MM.1S (cell line): Measurements from ENCODE around the gene RNF212.

ENCODE experiments used
- DNase-seq: peaks from one replicate; pipeline ENCODE4 v3.0.0-alpha.2; 2015
- H2AFZ ChIP-seq: fragments of 300-600 bp; sonication (generic); 2 replicates; pipeline ENCODE4 v1.6.0; 2016; ENCODE audit warnings: antibody characterized with exemption, low read length
- H3F3A ChIP-seq: fragments of 300-600 bp; sonication (generic); 2 replicates; pipeline ENCODE4 v1.6.1; 2016; ENCODE audit warnings: mild to moderate bottlenecking, antibody characterized with exemption, low read length, moderate library complexity, mixed read lengths; ENCODE audit not compliant: insufficient read depth
- H3K27ac ChIP-seq: fragments of 300-600 bp; sonication (generic); 2 replicates; pipeline ENCODE4 v1.5.1; 2016; ENCODE audit warnings: mild to moderate bottlenecking, low read length
- H3K27me3 ChIP-seq: fragments of 300-600 bp; sonication (generic); replicated peaks from 2 replicates; pipeline ENCODE4 v1.6.0; 2016; ENCODE audit warnings: low read length; ENCODE audit not compliant: insufficient read depth
- H3K36me3 ChIP-seq: fragments of 300-600 bp; sonication (generic); replicated peaks from 2 replicates; pipeline ENCODE4 v1.6.1; 2016; ENCODE audit warnings: mild to moderate bottlenecking, low read length, mixed read lengths; ENCODE audit not compliant: insufficient read depth
- H3K4me1 ChIP-seq: fragments of 300-600 bp; sonication (generic); 2 replicates; pipeline ENCODE4 v1.6.1; 2016; ENCODE audit warnings: low read length, mixed read lengths
- H3K4me2 ChIP-seq: fragments of 300-600 bp; sonication (generic); 2 replicates; pipeline ENCODE4 v1.6.0; 2016; ENCODE audit warnings: low read depth, low read length
- H3K4me3 ChIP-seq: fragments of 300-600 bp; sonication (generic); 2 replicates; pipeline ENCODE4 v1.5.1; 2016; ENCODE audit warnings: low read length, mixed read lengths
- H3K79me2 ChIP-seq: fragments of 300-600 bp; sonication (generic); 2 replicates; pipeline ENCODE4 v1.6.1; 2016; ENCODE audit warnings: mixed run types, low read length, mixed read lengths
- H3K9ac ChIP-seq: fragments of 300-600 bp; sonication (generic); 2 replicates; pipeline ENCODE4 v1.6.1; 2016; ENCODE audit warnings: low read length, mixed read lengths
- H3K9me2 ChIP-seq: fragments of 300-600 bp; sonication (generic); replicated peaks from 2 replicates; pipeline ENCODE4 v1.6.1; 2016; ENCODE audit warnings: mild to moderate bottlenecking, low read length, mixed read lengths; ENCODE audit not compliant: insufficient read depth
- H3K9me3 ChIP-seq: fragments of 300-600 bp; sonication (generic); replicated peaks from 2 replicates; pipeline ENCODE4 v1.6.1; 2016; ENCODE audit warnings: mild to moderate bottlenecking, low read length, mixed read lengths; ENCODE audit not compliant: insufficient read depth
- H4K20me1 ChIP-seq: fragments of 300-600 bp; sonication (generic); 2 replicates; pipeline ENCODE4 v1.6.1; 2016; ENCODE audit warnings: mild to moderate bottlenecking, low read length, moderate library complexity, mixed read lengths; ENCODE audit not compliant: insufficient read depth
- CTCF ChIP-seq: fragments of 300-600 bp; sonication (generic); IDR thresholded peaks from 2 replicates; pipeline ENCODE4 v1.5.1; 2016; ENCODE audit warnings: antibody characterized with exemption, low read length, mixed read lengths
- EZH2 ChIP-seq: fragments of 300-600 bp; sonication (generic); optimal IDR thresholded peaks from 2 replicates; pipeline ENCODE3; 2017; ENCODE audit warnings: low read depth, mild to moderate bottlenecking, antibody characterized with exemption, low read length, mixed read lengths
- EZH2phosphoT487 ChIP-seq: fragments of 300-600 bp; sonication (generic); IDR thresholded peaks from 2 replicates; pipeline ENCODE4 v1.6.1; 2018; ENCODE audit warnings: antibody characterized with exemption, low read length

The RNF212 gene

GRCh38 chr4:1098311-1098925 is 14.9 kb downstream of the RNF212 start:
- Histone ChIP-seq H3K36me3 (no peaks in the 10 kb centered on the region), H3K9me2 (no peaks in the 10 kb centered on the region), H3K4me2 (no peak overlapping the region), H3K4me1 (no peaks in the 10 kb centered on the region), H2AFZ (no peak overlapping the region), H4K20me1 (no peaks in the 10 kb centered on the region), H3F3A (no peaks in the 10 kb centered on the region), H3K9me3 (no peaks in the 10 kb centered on the region), H3K27me3 (peaks cover 8% of the 10 kb centered on the region; the same call in 1 of the 2 replicates), H3K79me2 (no peaks in the 10 kb centered on the region), H3K4me3 (no peak overlapping the region), H3K27ac (no peak overlapping the region), H3K9ac (no peak overlapping the region)
- DNase-seq = no peak
- TF ChIP-seq EZH2phosphoT487 (no peak), EZH2 (no peak), CTCF (no peak)

- Histone ChIP-seq H3K27me3 (peaks cover 8% of the 10 kb centered on the region; the same call in 1 of the 2 replicates), H3K4me2 (no peak overlapping the region), H3K27ac (no peak overlapping the region), H3F3A (no peaks in the 10 kb centered on the region), H3K36me3 (no peaks in the 10 kb centered on the region), H3K79me2 (no peaks in the 10 kb centered on the region), H3K4me1 (no peaks in the 10 kb centered on the region), H2AFZ (no peak overlapping the region), H3K9me3 (no peaks in the 10 kb centered on the region), H3K4me3 (no peak overlapping the region), H3K9me2 (no peaks in the 10 kb centered on the region), H3K9ac (no peak overlapping the region), H4K20me1 (no peaks in the 10 kb centered on the region)
- no peak for TF ChIP-seq EZH2phosphoT487
- TF ChIP-seq EZH2 = no peak
- TF ChIP-seq CTCF = no peak
- DNase-seq = no peak
These were observed 15.8 kb downstream of the RNF212 start for GRCh38 chr4:1097553-1097952.

- no peak overlapping the region for H3K4me3 ChIP-seq
- H3K27ac ChIP-seq = no peak overlapping the region
- no peak overlapping the region for H3K9ac ChIP-seq
- TF ChIP-seq CTCF (no peak), EZH2 (no peak), EZH2phosphoT487 (no peak)
- H3K27me3 ChIP-seq = peaks cover 8% of the 10 kb centered on the region; the same call in 1 of the 2 replicates
- no peak for DNase-seq
- no peaks in the 10 kb centered on the region for H3K9me2 ChIP-seq
- no peaks in the 10 kb centered on the region for H3K79me2 ChIP-seq
- no peaks in the 10 kb centered on the region for H3K4me1 ChIP-seq
- no peaks in the 10 kb centered on the region for H3F3A ChIP-seq
- no peaks in the 10 kb centered on the region for H3K36me3 ChIP-seq
- H2AFZ ChIP-seq = no peak overlapping the region
- H3K9me3 ChIP-seq = no peaks in the 10 kb centered on the region
- H3K4me2 ChIP-seq = no peak overlapping the region
- H4K20me1 ChIP-seq = no peaks in the 10 kb centered on the region
These were observed 16.5 kb downstream of the RNF212 start for GRCh38 chr4:1096841-1097240.
